HG03457 (cell line): ENCODE data around the gene CFAP161.

Experiments used
- ATAC-seq: cut with Tn5 transposase; IDR thresholded peaks from one replicate; pipeline ENCODE4 v1.9.1; 2021; ENCODE audit warnings: moderate number of reproducible peaks; ENCODE audit not compliant: unreplicated experiment

The CFAP161 gene, protein sequence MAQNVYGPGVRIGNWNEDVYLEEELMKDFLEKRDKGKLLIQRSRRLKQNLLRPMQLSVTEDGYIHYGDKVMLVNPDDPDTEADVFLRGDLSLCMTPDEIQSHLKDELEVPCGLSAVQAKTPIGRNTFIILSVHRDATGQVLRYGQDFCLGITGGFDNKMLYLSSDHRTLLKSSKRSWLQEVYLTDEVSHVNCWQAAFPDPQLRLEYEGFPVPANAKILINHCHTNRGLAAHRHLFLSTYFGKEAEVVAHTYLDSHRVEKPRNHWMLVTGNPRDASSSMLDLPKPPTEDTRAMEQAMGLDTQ

DNA sequence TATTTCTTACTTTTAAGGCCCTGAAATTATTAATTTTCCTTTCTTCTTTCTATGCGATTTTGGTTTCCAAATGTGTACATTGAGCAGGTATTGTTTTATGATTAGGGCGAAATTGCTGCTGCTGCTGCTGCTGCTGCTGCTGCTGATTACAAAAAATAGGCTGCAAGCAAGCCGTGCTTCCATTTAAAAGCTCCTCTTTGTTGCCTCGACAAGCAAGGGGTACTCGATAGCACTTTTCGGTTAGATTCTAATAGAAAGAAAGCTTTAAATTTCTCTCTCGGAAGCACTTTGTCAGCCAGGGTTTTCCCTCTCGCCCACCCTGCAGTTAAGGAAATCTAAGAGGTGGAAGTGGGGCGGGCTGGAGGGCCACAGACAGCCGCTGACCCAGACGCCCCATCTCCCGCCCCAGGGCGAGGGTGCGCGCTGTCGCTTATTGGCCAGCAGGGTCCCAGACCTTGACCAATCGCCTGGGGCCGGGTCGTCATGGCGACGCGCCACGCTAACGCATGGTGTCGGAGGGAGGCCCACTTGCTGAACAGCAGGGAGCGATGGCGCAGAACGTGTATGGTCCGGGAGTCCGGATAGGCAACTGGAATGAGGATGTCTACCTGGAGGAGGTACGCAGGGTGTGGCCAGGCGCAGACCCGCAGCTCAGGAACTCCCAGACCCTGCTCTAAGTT is at the start of gene CFAP161:
TSS of gene CFAP161 (plus strand) at position 489 of the 680 bp plus-strand sequence. CDS start at position 549, 60 bp downstream.
- ATAC-seq = no peak

DNA sequence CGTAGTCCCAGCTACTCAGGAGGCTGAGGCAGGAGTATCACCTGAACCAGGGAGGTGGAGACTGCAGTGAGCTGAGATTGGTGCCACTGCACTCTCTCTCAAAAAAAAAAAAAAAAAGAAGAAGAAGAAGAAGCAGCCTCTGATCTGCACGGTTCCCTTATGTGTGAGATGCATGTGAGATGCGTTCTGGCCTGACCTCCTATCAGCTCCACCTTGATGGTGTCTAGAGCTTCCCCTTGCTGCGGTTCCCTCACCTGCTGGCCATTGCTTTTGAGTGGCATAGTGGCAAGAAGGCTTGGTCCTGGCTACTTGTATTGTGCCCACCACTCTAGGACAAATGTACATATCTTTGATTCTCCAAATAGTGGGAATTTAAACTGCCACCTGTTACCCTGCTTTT is 49.4 kb upstream of the CFAP161 start:
- ATAC-seq = no peak

DNA sequence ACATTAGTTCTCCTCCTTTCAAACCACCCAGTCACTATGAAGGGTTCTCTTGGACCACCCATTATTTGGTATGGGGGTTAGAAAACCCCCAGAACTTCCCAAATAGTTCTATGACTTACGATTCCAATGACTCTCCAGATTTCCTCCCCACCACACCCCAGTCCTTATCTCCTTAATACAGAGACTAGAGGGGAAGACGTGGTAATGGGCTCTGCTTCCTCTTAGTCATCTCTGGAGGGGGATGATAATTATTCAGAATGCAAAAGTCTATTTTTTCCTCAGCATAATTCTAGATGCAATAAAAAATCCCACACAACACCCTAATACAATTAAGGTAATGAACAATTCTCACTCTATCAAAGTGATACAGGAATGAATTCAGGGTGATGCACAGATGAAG is 48.9 kb upstream of the CFAP161 start:
- no peak for ATAC-seq

DNA sequence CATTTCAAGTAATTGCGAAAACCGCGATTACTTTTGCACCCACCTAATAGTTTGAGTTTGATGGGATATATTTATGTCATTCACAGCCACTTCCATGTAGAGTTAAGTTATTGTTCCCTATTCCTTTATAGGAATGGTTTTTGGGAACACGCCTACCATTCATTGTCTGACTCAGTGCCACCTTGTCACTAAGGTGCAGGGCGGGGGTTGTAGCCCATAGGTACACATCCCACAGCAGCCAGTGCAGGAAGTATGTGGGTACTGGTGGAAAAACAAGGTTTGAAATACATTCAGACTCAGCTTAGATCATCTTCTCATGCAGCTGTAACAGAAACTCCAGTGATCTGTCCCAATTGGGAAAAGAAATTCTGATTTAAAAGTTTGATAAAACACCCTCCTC is 48.2 kb upstream of the CFAP161 start:
- no peak for ATAC-seq

DNA sequence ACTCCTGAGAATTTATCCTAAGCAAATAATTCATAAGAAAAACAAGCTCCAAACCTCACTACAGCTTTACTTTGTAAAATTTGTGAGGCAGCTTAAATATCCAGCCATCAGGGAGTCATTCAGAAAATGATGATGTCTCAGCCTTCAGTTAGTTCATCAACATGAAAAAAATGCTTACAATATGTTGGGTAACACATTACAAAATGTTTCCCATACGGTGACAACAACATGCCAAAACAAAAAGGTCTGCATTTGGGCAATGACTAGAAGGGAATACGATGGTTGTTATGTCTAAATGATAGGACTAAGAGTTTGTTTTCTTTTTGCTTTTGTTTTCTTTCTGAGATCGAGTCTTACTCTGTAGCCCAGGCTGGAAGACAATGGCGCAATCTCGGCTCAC is 47.0 kb upstream of the CFAP161 start:
- no peak for ATAC-seq

DNA sequence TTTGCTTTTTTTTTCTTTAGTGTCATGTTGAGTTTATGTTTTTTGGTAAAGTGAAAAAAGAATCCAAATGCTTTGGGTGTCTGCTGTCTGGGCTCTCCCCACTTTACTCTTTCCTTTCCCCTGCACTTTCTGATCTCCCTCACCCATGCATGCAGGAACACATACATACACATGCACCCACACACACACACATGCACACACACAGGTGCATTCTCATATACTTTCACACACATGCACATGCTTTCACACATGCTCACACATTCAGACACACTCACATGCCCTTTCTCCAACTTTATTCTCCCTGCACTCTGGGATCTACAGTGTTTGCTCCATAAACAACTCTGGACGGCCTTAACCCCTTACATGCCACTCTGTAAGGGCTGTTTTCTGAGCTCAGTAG is 46.4 kb upstream of the CFAP161 start:
- no peak for ATAC-seq

DNA sequence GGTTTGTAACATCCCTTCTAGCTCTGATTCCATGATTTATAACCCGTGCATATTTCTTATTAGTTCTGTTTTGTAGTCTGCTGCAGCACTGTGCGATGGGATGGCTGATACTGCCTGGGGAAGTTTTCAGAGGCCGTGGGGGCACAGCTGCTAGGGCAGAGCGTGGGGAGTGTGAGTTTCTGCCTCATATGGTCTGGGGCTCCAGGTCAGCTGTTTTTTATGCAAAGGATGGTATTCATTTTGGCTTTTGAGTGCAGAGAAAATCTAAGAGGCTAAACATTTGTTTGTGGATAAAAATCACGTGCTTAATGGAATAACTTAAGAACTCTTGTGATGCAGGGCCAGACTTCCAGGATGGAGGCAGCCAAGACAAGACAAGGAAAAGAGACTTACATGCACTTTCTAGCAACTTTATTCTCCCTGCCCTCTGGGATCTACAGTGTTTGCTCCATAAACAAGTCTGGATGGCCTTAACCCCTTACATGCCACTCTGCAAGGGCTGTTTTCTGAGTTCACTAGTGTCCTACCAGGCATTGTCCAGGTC is 45.5 kb upstream of the CFAP161 start:
- ATAC-seq = no peak

DNA sequence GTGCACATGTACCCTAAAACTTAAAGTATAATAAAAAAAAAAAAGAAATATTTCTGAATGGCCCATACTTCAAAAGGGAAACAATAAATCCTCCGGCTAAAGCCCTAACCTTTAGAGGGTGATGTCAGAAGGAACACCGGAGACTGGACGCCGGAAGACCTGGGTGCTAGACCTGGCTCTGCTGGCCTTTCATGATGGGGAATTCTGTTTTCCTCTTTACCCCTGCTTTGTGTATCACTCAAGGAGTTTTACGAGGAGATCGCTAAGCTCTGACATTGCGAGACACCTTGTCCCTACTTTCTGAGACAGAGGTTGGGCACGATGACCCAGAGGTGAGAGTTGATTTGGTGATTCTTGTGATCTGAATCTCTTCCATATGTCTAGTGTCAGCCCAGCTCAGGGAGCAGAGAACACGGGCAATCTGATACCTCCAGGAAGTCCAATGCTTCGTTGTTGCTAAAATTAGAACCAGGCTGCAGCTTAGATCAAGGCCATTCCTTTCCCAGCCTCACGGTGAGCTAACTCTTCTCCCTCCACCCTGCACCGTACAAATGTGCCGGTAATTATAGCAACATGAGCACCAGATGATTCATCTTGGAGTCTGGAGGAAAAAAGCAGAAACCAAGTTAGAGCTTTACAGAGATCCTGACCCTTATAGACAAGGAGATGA is 42.0 kb upstream of the CFAP161 start:
- ATAC-seq = no peak

DNA sequence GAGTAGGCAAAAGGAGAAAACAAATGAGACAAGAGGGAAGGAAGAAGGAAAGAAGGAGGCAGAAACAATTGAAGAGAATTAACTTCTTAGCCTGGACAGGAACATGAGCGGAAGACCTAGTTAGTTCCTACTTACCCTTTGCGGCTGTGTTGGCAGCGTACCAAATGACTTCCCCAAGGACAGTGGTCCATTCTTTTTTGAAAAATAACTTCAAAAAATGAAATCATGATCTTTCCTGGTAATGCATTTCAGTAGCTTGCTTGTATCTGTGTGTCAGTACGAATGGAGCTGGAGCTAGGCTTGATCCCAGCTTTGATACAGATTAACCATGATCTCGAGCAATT is 41.5 kb upstream of the CFAP161 start:
- ATAC-seq = no peak

DNA sequence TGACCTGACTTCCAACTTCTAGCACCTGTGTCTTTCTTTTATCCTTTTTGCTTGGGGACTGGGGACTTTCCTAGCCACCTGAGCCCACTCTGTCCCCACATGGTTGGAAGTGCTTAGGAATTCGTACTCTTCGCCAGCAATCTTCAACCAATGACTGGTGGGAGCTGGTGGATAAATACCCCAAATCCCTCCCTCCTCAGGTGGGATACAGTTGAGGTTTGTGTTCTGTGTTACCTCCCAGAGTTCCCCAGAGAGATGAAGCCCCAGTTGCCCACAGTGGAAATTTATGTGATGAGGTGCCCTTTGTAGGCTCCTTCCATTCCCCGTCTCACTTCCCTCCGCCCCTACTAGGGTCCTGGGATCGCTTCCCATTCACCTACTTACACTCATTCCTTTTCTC is 40.1 kb upstream of the CFAP161 start:
- ATAC-seq = no peak

DNA sequence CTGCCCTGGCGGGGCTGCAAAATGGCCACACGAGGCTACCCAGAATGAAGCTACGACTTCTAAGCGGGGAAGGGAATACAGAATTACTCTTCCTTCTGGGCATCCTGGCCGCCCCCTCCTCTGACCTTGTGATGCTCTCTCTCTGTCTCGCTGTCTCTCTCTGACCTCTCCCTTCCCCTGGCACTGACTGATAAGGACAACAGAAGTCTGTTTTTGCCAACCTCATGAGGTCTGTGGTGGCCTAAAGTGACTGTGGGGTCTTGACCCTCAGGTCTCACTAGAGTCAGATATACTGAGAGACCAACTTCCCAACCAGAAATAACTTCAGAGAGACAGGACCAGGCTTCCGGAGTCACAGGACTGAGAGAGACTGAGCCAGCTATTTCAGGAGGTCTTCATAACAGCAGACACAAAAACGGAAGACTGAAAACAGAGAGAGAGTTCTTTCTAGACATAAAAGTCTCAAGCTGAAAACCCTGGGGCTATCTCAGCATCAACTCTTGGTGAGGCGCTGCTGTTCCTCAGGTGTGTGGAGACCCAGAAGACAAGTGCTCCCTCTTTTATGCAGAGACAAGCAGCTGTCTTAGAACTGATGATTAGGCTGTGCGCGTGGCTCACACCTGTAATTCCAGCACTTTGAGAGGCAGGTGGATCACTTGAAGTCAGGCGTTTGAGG is 38.2 kb upstream of the CFAP161 start:
- ATAC-seq = no peak

DNA sequence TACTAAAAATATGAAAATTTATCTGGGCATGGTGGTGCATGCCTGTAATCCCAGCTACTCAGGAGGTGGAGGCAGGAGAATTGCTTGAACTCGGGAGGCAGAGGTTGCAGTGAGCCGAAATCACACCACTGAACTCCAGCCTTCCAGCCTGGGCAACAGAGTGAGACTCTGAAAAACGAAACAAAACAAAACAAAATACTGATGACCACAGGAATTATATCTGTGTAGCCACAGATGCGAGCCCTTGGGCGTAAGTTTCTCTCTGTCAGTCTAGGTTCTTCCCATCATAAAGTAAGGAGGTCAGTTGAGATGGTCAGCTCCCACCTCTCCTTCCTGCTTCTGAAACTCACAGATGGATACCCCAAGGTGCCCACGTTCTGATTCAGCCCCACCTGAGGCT is 37.7 kb upstream of the CFAP161 start:
- ATAC-seq = no peak

DNA sequence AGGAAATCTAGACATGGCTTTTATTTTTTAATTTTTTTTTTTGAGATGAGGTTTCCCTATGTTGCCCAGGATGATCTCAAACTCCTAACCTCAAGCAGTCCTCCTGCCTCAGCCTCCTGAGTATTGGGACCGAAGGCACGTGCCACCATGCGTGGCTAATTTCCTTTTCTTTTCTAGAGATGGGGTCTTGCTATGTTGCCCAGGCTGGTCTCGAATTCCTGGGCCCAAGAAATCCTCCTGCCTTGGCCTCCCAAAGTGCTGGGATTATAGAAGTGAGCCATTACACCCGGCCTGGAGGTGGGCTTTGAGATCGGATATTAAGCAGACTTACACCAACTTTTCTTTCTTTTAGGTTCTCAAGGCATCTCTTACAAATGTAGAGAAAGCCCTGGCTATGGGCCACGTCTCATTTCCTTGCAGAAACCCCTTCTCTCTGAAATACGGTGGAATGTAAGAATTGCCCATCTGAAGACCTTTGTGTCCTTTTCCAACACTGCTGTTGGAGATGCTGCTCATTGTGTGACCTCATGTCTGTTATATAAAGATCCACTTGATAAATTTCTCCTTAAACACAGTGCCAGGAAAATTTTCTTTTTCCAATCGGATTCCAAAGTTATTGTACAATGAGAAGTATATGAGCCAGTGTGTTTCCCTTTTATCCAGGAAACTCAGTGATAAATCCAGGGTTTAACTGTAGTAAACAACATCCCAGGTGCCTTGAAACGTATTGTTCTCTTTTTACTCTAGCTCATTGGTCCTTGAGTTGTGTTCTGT is 36.8 kb upstream of the CFAP161 start:
- no peak for ATAC-seq

DNA sequence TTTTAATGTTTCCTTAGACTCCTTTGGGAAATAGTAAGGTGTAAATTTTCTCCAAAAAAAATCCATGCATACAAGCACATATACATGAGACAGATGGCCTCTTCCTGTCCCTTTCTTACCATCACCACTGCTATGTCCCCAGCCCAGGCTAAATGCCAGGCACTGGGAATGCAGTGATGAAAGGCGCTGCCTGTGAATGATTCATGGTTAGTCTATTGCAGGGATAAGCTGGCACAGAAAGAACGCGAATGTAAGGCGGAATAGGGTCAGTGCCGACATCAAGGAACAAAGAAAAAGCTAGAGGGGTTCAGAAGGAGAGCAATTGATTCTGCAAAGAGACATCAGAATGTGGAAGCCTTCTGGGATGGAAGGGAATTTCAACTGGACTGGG is 36.2 kb upstream of the CFAP161 start:
- no peak for ATAC-seq

DNA sequence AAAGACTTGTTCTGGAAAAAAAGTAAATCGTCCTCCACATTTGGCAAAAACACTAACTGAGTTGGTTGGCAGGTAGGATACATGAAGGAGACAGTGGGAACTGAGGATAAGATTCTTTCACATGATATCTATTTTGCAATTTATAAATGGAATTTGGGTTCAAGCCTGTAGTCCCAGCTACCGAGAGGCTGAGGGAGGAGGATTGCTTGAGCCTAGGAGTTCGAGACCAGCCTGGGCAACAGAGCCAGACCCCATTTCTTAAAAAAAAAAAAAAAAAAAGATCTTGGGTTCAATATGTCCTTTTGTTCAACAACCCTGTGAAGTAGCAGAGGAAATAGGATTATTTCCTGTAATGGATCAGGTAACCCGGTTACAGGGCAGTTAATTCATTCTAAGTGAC is 35.7 kb upstream of the CFAP161 start:
- ATAC-seq = no peak

DNA sequence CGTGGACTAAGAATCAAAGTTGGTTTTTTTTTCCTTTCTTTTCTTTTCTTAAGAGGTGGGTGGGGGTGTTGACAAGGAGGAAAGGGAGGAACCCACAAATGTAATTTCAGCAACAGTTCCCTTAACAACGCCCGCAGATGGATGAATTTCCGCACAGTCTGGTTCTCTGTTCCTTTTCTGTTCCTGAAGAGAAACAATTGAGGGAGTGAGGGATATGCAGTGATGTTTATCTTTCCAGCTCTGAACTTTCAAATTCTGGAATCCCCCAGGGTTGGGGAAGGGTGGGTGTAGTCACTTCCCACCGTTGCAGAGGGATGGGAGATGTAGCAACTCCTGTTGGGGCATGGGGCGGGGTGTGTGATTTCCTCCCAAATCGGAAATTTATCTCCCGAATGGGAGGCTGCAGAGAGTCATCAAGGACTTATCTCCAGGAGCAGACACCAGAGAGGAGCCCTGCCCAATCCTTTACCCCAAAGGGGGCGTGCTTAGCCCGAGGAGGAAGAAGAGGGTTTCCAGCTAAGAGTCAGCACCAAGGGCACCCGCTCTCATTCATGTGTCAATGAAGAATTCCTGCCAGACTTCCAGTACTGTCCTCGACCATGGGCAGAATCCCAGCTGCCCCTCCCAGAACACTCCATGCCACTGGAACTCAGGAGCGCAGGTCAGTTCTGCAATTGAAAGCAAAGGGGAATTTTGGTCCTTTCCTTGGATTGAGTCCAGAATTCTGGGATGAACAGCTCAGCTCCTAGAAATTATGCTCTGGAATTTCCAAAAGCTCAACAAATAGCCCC is 35.0 kb upstream of the CFAP161 start:
- ATAC-seq = no peak

DNA sequence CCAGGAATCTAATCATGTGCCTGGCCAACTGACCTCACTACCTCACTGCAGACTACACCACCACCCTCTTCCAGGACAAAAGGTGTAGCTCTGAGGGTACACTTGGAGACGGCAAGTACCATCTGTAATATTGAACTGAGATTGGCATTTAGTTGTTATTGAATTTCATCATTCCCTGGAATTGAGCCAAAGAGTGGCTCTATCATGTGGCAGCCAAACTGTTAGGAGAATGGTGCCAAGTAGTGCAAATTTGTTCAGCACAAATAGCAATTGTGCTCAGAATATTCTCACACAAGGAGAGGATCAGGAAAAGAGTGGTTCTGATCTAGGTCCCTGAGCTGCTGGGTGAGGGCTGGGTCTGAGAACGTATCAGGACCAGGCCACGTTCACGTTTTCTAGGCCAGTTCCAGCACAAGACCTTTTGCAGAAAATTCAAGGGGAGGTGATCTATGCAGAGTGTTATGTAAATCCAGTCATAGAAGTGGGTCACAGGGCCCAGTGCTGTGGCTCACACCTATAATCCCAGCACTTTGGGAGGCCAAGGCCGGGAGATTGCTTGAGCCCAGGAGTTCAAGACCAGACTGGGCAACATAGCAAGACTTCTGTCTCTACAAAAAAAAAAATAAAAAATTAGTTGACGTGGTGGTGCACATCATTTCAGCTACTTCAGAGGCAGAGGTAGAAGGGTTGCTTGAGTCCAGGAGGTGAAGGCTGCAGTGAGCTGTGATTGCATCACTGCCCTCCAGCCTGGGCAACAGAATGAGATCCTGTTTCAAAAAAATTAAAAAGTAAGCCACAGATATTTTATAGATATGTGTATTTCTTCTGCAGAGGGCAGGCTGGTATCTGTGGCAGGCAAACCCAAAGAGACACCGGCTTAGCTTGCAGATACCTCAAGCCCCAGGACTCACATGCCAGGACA is 31.9 kb upstream of the CFAP161 start:
- ATAC-seq = no peak

DNA sequence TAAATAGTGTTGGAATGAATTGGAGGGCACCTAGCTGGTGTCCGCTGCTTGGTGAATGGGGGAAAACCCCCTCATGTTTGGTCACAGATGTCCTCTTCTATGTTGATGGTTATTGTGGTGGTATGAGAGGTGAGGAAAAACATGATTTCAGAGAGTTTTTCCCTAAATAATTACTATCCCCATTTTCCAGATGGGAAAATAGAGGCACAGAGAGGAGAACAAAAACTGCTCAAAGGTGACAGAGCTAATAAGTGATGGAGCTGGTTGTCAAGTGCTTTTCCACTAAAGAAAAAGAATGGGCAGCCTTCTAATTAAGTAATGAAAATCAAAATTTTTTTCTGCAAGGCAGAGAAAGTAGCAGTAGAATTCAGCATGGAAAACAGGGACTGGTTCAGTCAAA is 30.2 kb upstream of the CFAP161 start:
- ATAC-seq = no peak

DNA sequence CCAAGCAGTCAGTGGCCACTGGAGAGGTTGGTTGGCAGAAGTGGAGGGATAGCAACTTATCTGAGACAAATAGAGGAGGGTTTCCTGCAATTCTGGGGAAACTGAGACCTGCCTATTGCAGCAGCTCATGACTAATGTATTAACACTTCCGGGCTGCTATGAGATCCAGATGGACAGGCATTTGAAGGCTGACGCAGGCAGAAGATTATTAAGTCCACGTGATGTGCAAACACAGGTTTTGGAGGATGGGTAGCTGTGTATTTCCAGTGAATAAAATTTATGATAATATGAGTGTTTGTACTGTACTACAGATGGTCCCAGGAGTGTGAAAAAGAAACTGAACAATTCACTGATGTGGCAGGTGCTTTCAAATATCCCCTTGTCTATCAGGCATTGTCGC is 28.5 kb upstream of the CFAP161 start:
- no peak for ATAC-seq
